ENCODE results near the gene ST6GAL1. TPM values are rescaled to one million over a fixed set of nuclear protein-coding genes. Genes with fewer than 3 reads are reported as not detected.

The ST6GAL1 gene
- total and polyA plus RNA-seq, 4 experiments from 2014 or later = 165 to 232 (median 197) TPM

GRCh38 chr3:187024536-187025226, 94.4 kb downstream of the ST6GAL1 start:
- peaks cover 0 to 2% (median 0%) of the 10 kb centered on the region in 8 donors for H3K9me3 Mint-ChIP-seq
- H3K9me3 ChIP-seq (ENCODE audit: control insufficient read depth in 1 of 2, low read length in 2 of 2) = no peaks in the 10 kb centered on the region
- H3K4me3 ChIP-seq (ENCODE audit: low read length in 2 of 2) = peak overlapping the region; percentile 57 to 89
- H3K27me3 Mint-ChIP-seq = no peaks in the 10 kb centered on the region
- ChIA-PET CTCF (ENCODE audit: partially characterized antibody) (interaction anchor here (0.8 to 2.1 kb wide), 5 partner anchors 15 to 175 kb away, joined by 3 to 13 read pairs (median 5); no protein-coding TSS in a partner anchor), POLR2A (ENCODE audit: partially characterized antibody) (interaction anchor here (1.0 to 9.8 kb wide), 14 partner anchors 8 to 1087 kb away, joined by 3 to 176 read pairs (median 11); partner anchors contain the start of genes EIF4A2, ST6GAL1 and TRA2B)
- H3K4me1 Mint-ChIP-seq = peaks cover 49 to 82% (median 62%) of the 10 kb centered on the region in 4 donors
- peak overlapping the region; percentile 86 to 98 (median 92) for H3K27ac Mint-ChIP-seq
- H3K36me3 Mint-ChIP-seq = peaks cover 15 to 21% of the 10 kb centered on the region in 2 donors
- no peak for DNase-seq
- no peaks in the 10 kb centered on the region for H3K27me3 ChIP-seq (ENCODE audit: insufficient read depth, low read length)
- peaks cover 82% of the 10 kb centered on the region for H3K4me1 ChIP-seq (ENCODE audit: insufficient read depth, low read length)
- peak overlapping the region; percentile 68 for H3K27ac ChIP-seq (ENCODE audit: low read depth, low read length)
- no peaks in the 10 kb centered on the region for H3K36me3 ChIP-seq (ENCODE audit: insufficient read depth, low read length)
- peak overlapping the region; percentile 81 to 97 (median 92) for H3K4me3 Mint-ChIP-seq
- intact Hi-C loops (cut with micrococcal nuclease) = loop anchor here (5.0 kb wide), 3 partner anchors 177 to 1087 kb away; partner anchors contain the start of genes EIF4A2 and TRA2B

DNA sequence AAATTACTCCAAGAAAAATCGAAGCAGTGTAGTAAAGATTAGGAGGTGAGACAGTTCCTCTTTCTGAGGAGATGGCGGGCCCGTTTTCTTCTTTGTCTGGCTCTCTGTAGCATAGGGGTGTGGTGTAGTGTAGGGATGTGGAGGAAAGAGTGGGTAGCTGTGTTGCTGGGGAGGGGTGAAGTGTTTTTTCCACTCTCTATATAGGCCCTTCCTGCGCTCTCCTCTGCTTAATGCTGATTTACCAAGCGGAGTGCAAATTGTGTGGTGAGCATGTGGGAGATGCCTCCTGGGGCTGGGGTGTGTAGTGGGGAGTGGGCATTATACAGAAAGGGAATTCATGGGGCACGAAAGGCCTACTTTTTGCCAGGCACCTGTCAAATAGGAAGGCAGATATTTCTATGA, 94.9 kb downstream of the ST6GAL1 start:
- Mint-ChIP-seq H3K27me3 (no peaks in the 10 kb centered on the region), H3K4me3 (peak overlapping the region; percentile 81 to 97 (median 92)), H3K4me1 (peaks cover 49 to 82% (median 63%) of the 10 kb centered on the region in 4 donors), H3K36me3 (peaks cover 20 to 23% of the 10 kb centered on the region in 2 donors), H3K27ac (peak overlapping the region; percentile 86 to 98 (median 92)), H3K9me3 (peaks cover 0 to 2% (median 0%) of the 10 kb centered on the region in 8 donors)
- DNase-seq = peak; percentile 41 to 76 (median 47)
- no peaks in the 10 kb centered on the region for H3K27me3 ChIP-seq (ENCODE audit: insufficient read depth, low read length)
- intact Hi-C loops (cut with micrococcal nuclease) = loop anchor here (5.0 kb wide), 3 partner anchors 178 to 1088 kb away; partner anchors contain the start of genes EIF4A2 and TRA2B
- ChIA-PET CTCF (ENCODE audit: partially characterized antibody) (interaction anchor here (0.8 to 3.2 kb wide), 9 partner anchors 14 to 176 kb away, joined by 3 to 20 read pairs (median 5); partner anchors contain the start of gene RPL39L), POLR2A (ENCODE audit: partially characterized antibody) (interaction anchor here (0.9 to 9.8 kb wide), 20 partner anchors 9 to 1087 kb away, joined by 3 to 176 read pairs (median 10); partner anchors contain the start of genes EIF4A2, RPL39L, ST6GAL1 and TRA2B)
- no peaks in the 10 kb centered on the region for H3K36me3 ChIP-seq (ENCODE audit: insufficient read depth, low read length)
- H3K27ac ChIP-seq (ENCODE audit: low read depth, low read length) = peak overlapping the region; percentile 68
- peaks cover 82% of the 10 kb centered on the region for H3K4me1 ChIP-seq (ENCODE audit: insufficient read depth, low read length)
- no peaks in the 10 kb centered on the region for H3K9me3 ChIP-seq (ENCODE audit: control insufficient read depth in 1 of 2, low read length in 2 of 2)
- H3K4me3 ChIP-seq (ENCODE audit: low read length in 2 of 2) = peak overlapping the region; percentile 57 to 89

DNA sequence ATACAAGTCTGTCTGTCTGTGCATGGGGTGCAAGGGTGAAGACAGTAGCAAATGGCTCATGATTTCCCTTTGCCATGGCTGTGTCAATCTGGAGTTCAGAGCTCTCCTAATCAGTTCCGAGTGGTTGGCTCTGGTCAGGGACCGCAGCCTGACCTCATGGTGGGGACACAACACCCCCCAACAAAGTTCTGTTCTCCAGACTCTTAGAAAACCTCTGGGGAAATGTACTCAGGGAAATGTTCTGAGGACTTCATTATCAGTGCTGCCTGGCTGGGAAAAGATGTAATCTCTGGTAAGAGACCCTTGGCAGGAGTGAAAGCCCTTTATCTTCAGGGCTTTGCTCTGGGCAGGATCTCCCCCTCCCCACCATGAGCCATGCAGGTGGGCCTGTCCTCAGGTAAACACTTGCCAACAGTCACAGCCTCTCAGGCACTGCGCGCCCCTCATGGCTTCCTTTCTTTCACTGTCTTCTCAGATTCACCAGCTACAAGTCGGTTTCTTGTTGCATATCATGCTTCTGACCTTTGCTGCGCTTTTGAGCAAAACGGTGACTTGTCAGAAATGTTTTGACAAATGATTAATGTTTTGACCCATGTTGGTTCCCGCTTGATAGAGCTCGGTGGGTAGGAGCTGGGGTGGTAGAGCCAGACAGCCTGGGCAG, 95.5 kb downstream of the ST6GAL1 start:
- peak in 3 of 5 donors; percentile 18 to 49 (median 35) for DNase-seq
- H3K27me3 ChIP-seq (ENCODE audit: insufficient read depth, low read length) = no peaks in the 10 kb centered on the region
- intact Hi-C loops (cut with micrococcal nuclease) = loop anchor here (2.0 to 5.0 kb wide), 4 partner anchors 37 to 1088 kb away; partner anchors contain the start of genes EIF4A2 and TRA2B
- CTCF ChIA-PET (ENCODE audit: partially characterized antibody) = interaction anchor here (0.8 to 3.3 kb wide), 15 partner anchors 12 to 176 kb away, joined by 3 to 20 read pairs (median 7); partner anchors contain the start of gene RPL39L
- H3K27ac ChIP-seq (ENCODE audit: low read depth, low read length) = peak overlapping the region; percentile 68
- POLR2A ChIA-PET (ENCODE audit: partially characterized antibody) = interaction anchor here (0.9 to 9.8 kb wide), 23 partner anchors 9 to 1088 kb away, joined by 3 to 176 read pairs (median 7); partner anchors contain the start of genes EIF4A2, RPL39L, ST6GAL1 and TRA2B
- Mint-ChIP-seq H3K4me3 (peak overlapping the region; percentile 81 to 97 (median 92)), H3K27ac (peak overlapping the region; percentile 86 to 98 (median 92)), H3K36me3 (peaks cover 21 to 24% of the 10 kb centered on the region in 2 donors), H3K4me1 (peaks cover 48 to 80% (median 62%) of the 10 kb centered on the region in 4 donors), H3K9me3 (peaks cover 0 to 2% (median 0%) of the 10 kb centered on the region in 8 donors), H3K27me3 (no peaks in the 10 kb centered on the region)
- no peaks in the 10 kb centered on the region for H3K36me3 ChIP-seq (ENCODE audit: insufficient read depth, low read length)
- no peaks in the 10 kb centered on the region for H3K9me3 ChIP-seq (ENCODE audit: control insufficient read depth in 1 of 2, low read length in 2 of 2)
- H3K4me1 ChIP-seq (ENCODE audit: insufficient read depth, low read length) = peaks cover 82% of the 10 kb centered on the region
- H3K4me3 ChIP-seq (ENCODE audit: low read length in 2 of 2) = peak overlapping the region; percentile 57 to 89

DNA sequence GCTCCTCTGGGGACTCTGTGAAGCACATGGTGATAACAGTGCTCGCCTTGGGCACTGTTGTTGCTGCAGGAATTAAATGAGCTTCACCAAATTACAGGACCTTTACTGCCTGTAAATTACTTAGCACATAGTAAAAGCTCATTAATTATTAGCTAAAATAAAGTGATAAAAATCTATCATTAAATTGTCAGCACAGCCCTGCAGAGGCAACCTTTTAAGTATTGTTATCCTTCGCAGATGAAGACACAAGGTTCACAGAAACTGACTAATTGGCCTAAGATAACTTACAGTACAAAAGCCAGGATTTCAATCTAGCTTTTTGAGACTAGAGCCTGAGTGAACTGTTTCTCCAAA, 96.0 kb downstream of the ST6GAL1 start:
- peaks cover 82% of the 10 kb centered on the region for H3K4me1 ChIP-seq (ENCODE audit: insufficient read depth, low read length)
- ChIA-PET CTCF (ENCODE audit: partially characterized antibody) (interaction anchor here (1.2 to 3.3 kb wide), 13 partner anchors 13 to 177 kb away, joined by 4 to 20 read pairs (median 7); partner anchors contain the start of gene RPL39L), POLR2A (ENCODE audit: partially characterized antibody) (interaction anchor here (0.8 to 9.8 kb wide), 22 partner anchors 10 to 243 kb away, joined by 3 to 176 read pairs (median 10); partner anchors contain the start of genes EIF4A2, RPL39L and ST6GAL1)
- peaks cover 54 to 82% (median 66%) of the 10 kb centered on the region in 4 donors for H3K4me1 Mint-ChIP-seq
- peak overlapping the region; percentile 57 to 89 for H3K4me3 ChIP-seq (ENCODE audit: low read length in 2 of 2)
- H3K27me3 ChIP-seq (ENCODE audit: insufficient read depth, low read length) = no peaks in the 10 kb centered on the region
- peak overlapping the region; percentile 81 to 97 (median 92) for H3K4me3 Mint-ChIP-seq
- H3K27me3 Mint-ChIP-seq = no peaks in the 10 kb centered on the region
- no peaks in the 10 kb centered on the region for H3K36me3 ChIP-seq (ENCODE audit: insufficient read depth, low read length)
- intact Hi-C loops (cut with micrococcal nuclease) = loop anchor here (2.0 to 5.0 kb wide), 4 partner anchors 37 to 1089 kb away; partner anchors contain the start of genes EIF4A2 and TRA2B
- H3K9me3 ChIP-seq (ENCODE audit: control insufficient read depth in 1 of 2, low read length in 2 of 2) = no peaks in the 10 kb centered on the region
- H3K27ac Mint-ChIP-seq = peak overlapping the region; percentile 86 to 98 (median 92)
- peak overlapping the region; percentile 68 for H3K27ac ChIP-seq (ENCODE audit: low read depth, low read length)
- H3K36me3 Mint-ChIP-seq = peaks cover 26 to 27% of the 10 kb centered on the region in 2 donors
- H3K9me3 Mint-ChIP-seq = peaks cover 0 to 3% (median 0%) of the 10 kb centered on the region in 8 donors
- DNase-seq = no peak

GRCh38 chr3:187027531-187028278, 97.4 kb downstream of the ST6GAL1 start:
- Mint-ChIP-seq H3K9me3 (peaks cover 0 to 6% (median 0%) of the 10 kb centered on the region in 8 donors), H3K4me3 (peak overlapping the region; percentile 85 to 97 (median 92)), H3K36me3 (peaks cover 31 to 35% of the 10 kb centered on the region in 2 donors), H3K27me3 (no peaks in the 10 kb centered on the region), H3K27ac (peak overlapping the region; percentile 86 to 98 (median 94)), H3K4me1 (peaks cover 57 to 84% (median 69%) of the 10 kb centered on the region in 4 donors)
- CTCF ChIA-PET (ENCODE audit: partially characterized antibody) = interaction anchor here (0.6 to 3.3 kb wide), 27 partner anchors 11 to 178 kb away, joined by 3 to 20 read pairs (median 4); partner anchors contain the start of gene RPL39L
- H3K36me3 ChIP-seq (ENCODE audit: insufficient read depth, low read length) = no peaks in the 10 kb centered on the region
- no peaks in the 10 kb centered on the region for H3K9me3 ChIP-seq (ENCODE audit: control insufficient read depth in 1 of 2, low read length in 2 of 2)
- POLR2A ChIA-PET (ENCODE audit: partially characterized antibody) = interaction anchor here (0.7 to 9.8 kb wide), 36 partner anchors 8 to 1090 kb away, joined by 3 to 176 read pairs (median 5); partner anchors contain the start of genes DNAJB11, EIF4A2, RPL39L and ST6GAL1
- H3K4me1 ChIP-seq (ENCODE audit: insufficient read depth, low read length) = peaks cover 84% of the 10 kb centered on the region
- intact Hi-C loops (cut with micrococcal nuclease) = loop anchor here (1.0 to 5.0 kb wide), 8 partner anchors 14 to 1090 kb away; partner anchors contain the start of genes EIF4A2 and TRA2B
- H3K27me3 ChIP-seq (ENCODE audit: insufficient read depth, low read length) = no peaks in the 10 kb centered on the region
- peak overlapping the region; percentile 10 to 58 for H3K4me3 ChIP-seq (ENCODE audit: low read length in 2 of 2)
- peak; percentile 83 to 94 (median 87) for DNase-seq
- peak overlapping the region; percentile 48 for H3K27ac ChIP-seq (ENCODE audit: low read depth, low read length)

DNA sequence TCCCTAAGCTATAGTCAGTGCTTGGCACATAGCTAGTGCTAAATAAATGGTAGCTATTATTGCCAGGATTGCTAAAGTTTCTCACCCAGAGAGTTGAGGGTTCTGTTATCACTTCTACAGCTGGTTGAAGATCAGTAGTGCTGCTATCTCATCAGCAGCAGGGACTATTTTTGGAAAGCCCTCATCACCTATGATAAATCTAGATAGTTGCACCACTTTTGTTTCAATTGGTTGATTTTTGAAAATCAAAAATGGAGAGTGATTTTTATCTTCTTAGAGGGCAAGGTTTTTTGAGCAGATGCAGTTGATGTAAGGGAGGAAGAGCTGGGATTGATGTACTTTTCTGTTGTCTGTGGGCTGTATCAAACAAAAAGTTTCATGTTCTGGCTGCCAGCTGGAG, 101.6 kb downstream of the ST6GAL1 start:
- H3K36me3 ChIP-seq (ENCODE audit: insufficient read depth, low read length) = no peaks in the 10 kb centered on the region
- DNase-seq = no peak
- peak overlapping the region; percentile 31 for H3K27ac ChIP-seq (ENCODE audit: low read depth, low read length)
- H3K27me3 Mint-ChIP-seq = no peaks in the 10 kb centered on the region
- H3K4me3 ChIP-seq (ENCODE audit: low read length in 2 of 2) = no peak overlapping the region
- peaks cover 51 to 58% of the 10 kb centered on the region in 2 donors for H3K36me3 Mint-ChIP-seq
- peak overlapping the region; percentile 37 to 97 (median 74) for H3K4me3 Mint-ChIP-seq
- H3K9me3 ChIP-seq (ENCODE audit: control insufficient read depth in 1 of 2, low read length in 2 of 2) = no peaks in the 10 kb centered on the region
- no peaks in the 10 kb centered on the region for H3K27me3 ChIP-seq (ENCODE audit: insufficient read depth, low read length)
- peaks cover 56 to 85% (median 69%) of the 10 kb centered on the region in 4 donors for H3K4me1 Mint-ChIP-seq
- CTCF ChIA-PET (ENCODE audit: partially characterized antibody) = interaction anchor here (0.9 to 3.1 kb wide), 9 partner anchors 15 to 417 kb away, joined by 3 to 12 read pairs (median 8); partner anchors contain the start of gene RPL39L
- H3K27ac Mint-ChIP-seq = peak overlapping the region; percentile 71 to 95 (median 85)
- POLR2A ChIA-PET (ENCODE audit: partially characterized antibody) = interaction anchor here (0.7 to 9.8 kb wide), 10 partner anchors 8 to 249 kb away, joined by 3 to 176 read pairs (median 5); partner anchors contain the start of genes EIF4A2 and ST6GAL1
- peaks cover 0 to 18% (median 8%) of the 10 kb centered on the region in 8 donors for H3K9me3 Mint-ChIP-seq
- peaks cover 69% of the 10 kb centered on the region for H3K4me1 ChIP-seq (ENCODE audit: insufficient read depth, low read length)
- intact Hi-C loops (cut with micrococcal nuclease) = no loop called here

Data from CD4-positive, alpha-beta memory T cell (primary cell).